Stomach (tissue), 9 donors: Measurements from ENCODE around the gene DIAPH3. TPM values are rescaled to one million over a fixed set of nuclear protein-coding genes. Genes with fewer than 3 reads are reported as not detected.

Experiments used
- DNase-seq, 2 donors: peaks; one replicate each; pipeline versions ENCODE4 v3.0.0 to v3.0.0-alpha.2; 2013 to 2019
- H3K27ac ChIP-seq, 5 donors: fragments of 200-600 bp in 4 of 5; sonication (generic) in 4 of 5; one replicate each; pipeline ENCODE4 v1.5.1; 2013 to 2019; ENCODE audit warnings: mild to moderate bottlenecking in 1 of 5, moderate library complexity in 1 of 5
- H3K27me3 ChIP-seq, 3 donors: fragments of 200-600 bp; sonication (generic); one replicate each; pipeline ENCODE4 v1.5.1; 2017 to 2019; ENCODE audit warnings: mixed run types in 1 of 3
- H3K36me3 ChIP-seq, 4 donors: fragments of 200-600 bp; sonication (generic); 1 replicate in 3 of 4; 2 replicates in 1 of 4; pipeline ENCODE4 v1.5.1; 2016 to 2019
- H3K4me1 ChIP-seq, 4 donors: fragments of 200-600 bp; sonication (generic); one replicate each; pipeline ENCODE4 v1.5.1; 2016 to 2019
- H3K4me3 ChIP-seq, 4 donors: fragments of 200-600 bp; sonication (generic) in 3 of 4; one replicate each; pipeline ENCODE4 v1.5.1; 2016 to 2019; ENCODE audit warnings: mild to moderate bottlenecking in 1 of 4
- H3K9me3 ChIP-seq, 4 donors: fragments of 200-600 bp; sonication (generic); one replicate each; pipeline ENCODE4 v1.5.1; 2016 to 2019
- CTCF ChIP-seq, 7 experiments: fragments of 450-650 bp in 4 of 7; fragments of 200-600 bp in 3 of 7; sonication (generic) in 3 of 7; IDR thresholded peaks; one replicate each; pipeline ENCODE4 v1.5.1; 2016 to 2019; ENCODE audit warnings: antibody characterized with exemption in 7 of 7, control low read depth in 2 of 7, mild to moderate bottlenecking in 1 of 7
- EP300 ChIP-seq: sonication (generic); formaldehyde crosslinking; IDR thresholded peaks from one replicate; pipeline ENCODE4 v1.6.1; 2017; ENCODE audit warnings: antibody characterized with exemption
- POLR2A ChIP-seq, 4 donors: fragments of 450-650 bp; IDR thresholded peaks; one replicate each; pipeline ENCODE4 v1.6.1; 2016; ENCODE audit warnings: antibody characterized with exemption in 4 of 4, control low read depth in 2 of 4, mild to moderate bottlenecking in 1 of 4, moderate library complexity in 1 of 4
- POLR2AphosphoS5 ChIP-seq, 3 donors: sonication (generic); formaldehyde crosslinking; IDR thresholded peaks; one replicate each; pipeline ENCODE4 v1.6.1; 2016; ENCODE audit warnings: antibody characterized with exemption in 3 of 3
- WGBS, 5 donors: extraction: QIAGEN DNeasy Blood & Tissue Kit in 3 of 5; methylation state at CpG; one replicate each; pipeline versions ENCODE4 v1.1.5 to v1.1.7; 2013 to 2018; 5-methylcytosine and 5-hydroxymethylcytosine counted together
- intact Hi-C: fragments of 100-400 bp; cut with DNase I; formaldehyde crosslinking; loops from one replicate; pipeline ENCODE4 v1.15.1; 2023; ENCODE audit warnings: low total_unique reads
- polyA plus RNA-seq, 3 donors: library from polyadenylated mRNA; stranded (reverse); fragments of 200-250 nt; gene quantifications; one replicate each; pipeline ENCODE4 v1.2.3, GENCODE V29; 2013
- total RNA-seq, 5 donors: library from RNA; depleted of rRNA; stranded (reverse); fragments of >200 nt; gene quantifications; one replicate each; pipeline versions ENCODE4 v1.1.0 to v1.2.3, GENCODE V29; 2014 to 2016
- donor health status: healthy with polysubstance abuse.
- donor health status: Bipolar disorder and iron deficiency.
- donor health status: healthy.

Gene DIAPH3
- total and polyA plus RNA-seq, 8 donors, result 2.5 to 12.1 (median 4.6) TPM

DNA sequence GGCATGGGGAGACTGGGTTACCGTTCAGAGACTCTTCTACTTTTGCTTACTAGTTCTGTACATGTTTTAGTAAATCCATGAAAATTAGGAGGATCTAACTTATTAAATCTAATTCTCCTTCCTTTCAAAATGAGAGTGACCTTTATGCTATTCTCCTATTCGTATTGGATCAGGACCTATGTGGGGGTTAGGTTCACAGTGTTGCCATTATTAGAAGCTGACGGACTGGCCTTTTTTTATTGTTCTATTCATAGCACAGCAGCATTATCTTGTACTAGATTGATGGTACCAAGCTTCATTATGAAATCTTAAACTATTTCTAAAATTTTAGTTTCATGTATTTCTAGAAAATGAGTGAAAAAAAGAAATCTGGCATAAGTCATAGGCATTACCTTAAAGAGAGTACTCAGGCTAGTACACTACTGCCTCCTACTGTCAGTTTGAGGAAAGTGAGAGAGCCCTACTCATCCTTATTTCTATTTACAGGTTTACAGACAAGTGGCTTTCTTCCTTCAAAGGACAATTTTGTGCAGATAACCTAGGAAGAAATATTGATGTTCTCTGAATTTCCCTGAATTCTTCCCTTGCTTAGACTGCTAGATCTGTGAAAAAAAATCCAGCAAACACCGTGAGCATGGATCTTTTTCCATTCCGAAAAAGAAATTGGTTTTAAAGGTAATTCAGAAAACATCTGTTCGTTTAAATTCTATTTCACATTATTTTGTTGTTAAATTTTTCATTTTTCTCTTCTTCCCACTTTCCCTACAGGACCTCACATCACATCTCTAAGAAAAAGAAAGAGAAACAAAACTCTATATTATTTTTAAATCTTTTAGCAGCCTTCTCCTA lies 485.5 kb downstream of the DIAPH3 start:
- DNase-seq, result peak in 1 of 2 donors; percentile 80
- H3K9me3 ChIP-seq, result no peaks in the 10 kb centered on the region
- no peak overlapping the region for H3K27ac ChIP-seq
- H3K36me3 ChIP-seq, result no peaks in the 10 kb centered on the region
- TF ChIP-seq POLR2AphosphoS5 (IDR thresholded peaks at IDR 0.05) (no peak), CTCF (IDR thresholded peaks at IDR 0.05) (peak in 4 of 7 experiments; percentile 64 to 71 (median 68))
- 68 to 78% (median 75%) methylated on average over 6 of the region's 6 CpGs for WGBS, 5 donors
- H3K4me1 ChIP-seq, result peaks cover 0 to 9% (median 3%) of the 10 kb centered on the region in 4 donors
- no peaks in the 10 kb centered on the region for H3K27me3 ChIP-seq
- intact Hi-C loops, result no loop called here
- H3K4me3 ChIP-seq, result no peak overlapping the region

- TF ChIP-seq CTCF (IDR thresholded peaks at IDR 0.05) (no peak), EP300 (no peak), POLR2AphosphoS5 (IDR thresholded peaks at IDR 0.05) (no peak), POLR2A (IDR thresholded peaks at IDR 0.05) (no peak)
- Histone ChIP-seq H3K27me3 (no peaks in the 10 kb centered on the region), H3K36me3 (no peaks in the 10 kb centered on the region), H3K9me3 (no peaks in the 10 kb centered on the region), H3K4me3 (no peak overlapping the region), H3K4me1 (peaks cover 0 to 9% (median 3%) of the 10 kb centered on the region in 4 donors), H3K27ac (no peak overlapping the region)
- intact Hi-C loops, result no loop called here
- DNase-seq, result no peak
Measured at GRCh38 chr13:59677430-59677829, 486.3 kb downstream of the DIAPH3 start.

GRCh38 chr13:59674616-59675015 lies 489.1 kb downstream of the DIAPH3 start:
- TF ChIP-seq POLR2AphosphoS5 (IDR thresholded peaks at IDR 0.05) (no peak), CTCF (IDR thresholded peaks at IDR 0.05) (no peak), EP300 (no peak)
- Histone ChIP-seq H3K9me3 (no peaks in the 10 kb centered on the region), H3K27ac (no peak overlapping the region), H3K4me3 (no peak overlapping the region), H3K27me3 (no peaks in the 10 kb centered on the region), H3K36me3 (no peaks in the 10 kb centered on the region), H3K4me1 (peaks cover 0 to 12% (median 3%) of the 10 kb centered on the region in 4 donors)
- 92 to 100% (median 99%) methylated on average over 1 of the region's 1 CpG for WGBS, 5 donors
- intact Hi-C loops, result no loop called here
- DNase-seq, result no peak

- WGBS, 5 donors, result 82 to 96% (median 95%) methylated on average over 1 of the region's 1 CpG
Measured at GRCh38 chr13:59673286-59673685, 490.4 kb downstream of the DIAPH3 start.

DNA sequence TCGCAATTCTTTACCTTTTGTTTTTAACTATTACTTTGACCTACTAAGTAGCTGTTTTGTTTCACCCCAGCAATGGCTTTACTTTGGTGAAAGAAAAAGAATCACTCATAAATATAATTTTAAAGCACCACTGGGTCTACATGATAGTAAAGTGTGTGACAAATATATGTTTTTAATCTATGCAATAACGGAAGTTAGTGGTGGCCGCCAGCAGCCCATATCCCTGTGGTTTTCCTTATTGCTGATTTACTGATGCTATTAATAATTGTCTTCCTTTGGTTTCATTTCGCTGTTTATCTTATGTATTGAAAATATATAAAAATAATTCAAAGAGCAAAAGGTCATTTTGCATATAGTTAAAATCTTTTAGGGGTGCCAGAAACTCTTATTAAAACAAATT lies 491.3 kb downstream of the DIAPH3 start:
- intact Hi-C loops, result no loop called here

More at GRCh38 chr13:59673286-59673685, 490.4 kb downstream of the DIAPH3 start:
- TF ChIP-seq EP300 (no peak), POLR2AphosphoS5 (IDR thresholded peaks at IDR 0.05) (no peak), POLR2A (IDR thresholded peaks at IDR 0.05) (no peak)
- H3K4me1 ChIP-seq, result peaks cover 0 to 13% (median 3%) of the 10 kb centered on the region in 4 donors
- DNase-seq, result no peak
- intact Hi-C loops, result no loop called here
- no peak overlapping the region for H3K27ac ChIP-seq
- no peak overlapping the region for H3K4me3 ChIP-seq
- H3K9me3 ChIP-seq, result no peaks in the 10 kb centered on the region
- no peaks in the 10 kb centered on the region for H3K36me3 ChIP-seq
- H3K27me3 ChIP-seq, result no peaks in the 10 kb centered on the region

More for the DNA sequence above, 491.3 kb downstream of the DIAPH3 start:
- 78 to 88% (median 82%) methylated on average over 4 of the region's 4 CpGs for WGBS, 5 donors
- no peaks in the 10 kb centered on the region for H3K9me3 ChIP-seq
- no peak overlapping the region for H3K27ac ChIP-seq
- no peaks in the 10 kb centered on the region for H3K27me3 ChIP-seq
- no peak overlapping the region for H3K4me3 ChIP-seq
- no peaks in the 10 kb centered on the region for H3K36me3 ChIP-seq
- DNase-seq, result no peak
- H3K4me1 ChIP-seq, result peaks cover 0 to 5% (median 0%) of the 10 kb centered on the region in 4 donors
- no peak for TF ChIP-seq CTCF (IDR thresholded peaks at IDR 0.05)
- no peak for TF ChIP-seq POLR2A (IDR thresholded peaks at IDR 0.05)
- no peak for TF ChIP-seq POLR2AphosphoS5 (IDR thresholded peaks at IDR 0.05)
- no peak for TF ChIP-seq EP300
